Kidney (tissue), 14 donors: ENCODE results near the gene ARF6. TPM values are rescaled to one million over a fixed set of nuclear protein-coding genes. Genes with fewer than 3 reads are reported as not detected.
"Not testable (repeated sequence)": the region's sequence is repeated elsewhere in the genome, so short reads cannot be mapped to it uniquely, and the experiment has no call there.

ENCODE experiments used
- DNase-seq, 5 donors: peaks; one replicate each; pipeline ENCODE4 v3.0.0-alpha.2; 2013 to 2020
- FAIRE-seq: peaks from 2 replicates; lab custom pipeline; 2012; peaks lifted over from hg19 to GRCh38; lab: Jason Lieb, UNC
- H3K27ac ChIP-seq, 2 donors: one replicate each; pipeline ENCODE4 v1.7.0; 2013; ENCODE audit warnings: low read depth in 2 of 2, low read length in 2 of 2, inconsistent platforms in 1 of 2
- H3K27me3 ChIP-seq: one replicate; pipeline ENCODE4 v1.7.1; 2013; ENCODE audit warnings: low read length, inconsistent platforms; ENCODE audit not compliant: control insufficient read depth, insufficient read depth
- H3K36me3 ChIP-seq, 3 donors: one replicate each; pipeline versions ENCODE4 v1.7.0 to v1.7.1; 2013; ENCODE audit warnings: low read length in 3 of 3, control low read depth in 1 of 3, inconsistent platforms in 1 of 3; ENCODE audit not compliant: insufficient read depth in 3 of 3, control insufficient read depth in 2 of 3
- H3K4me1 ChIP-seq, 3 donors: one replicate each; pipeline versions ENCODE4 v1.7.0 to v1.7.1; 2013; ENCODE audit warnings: low read length in 3 of 3, inconsistent platforms in 1 of 3, low read depth in 1 of 3; ENCODE audit not compliant: control insufficient read depth in 2 of 3, insufficient read depth in 2 of 3
- H3K4me3 ChIP-seq, 3 donors: one replicate each; pipeline versions ENCODE4 v1.7.0 to v1.8.1; 2013; ENCODE audit warnings: low read length in 3 of 3, control low read depth in 1 of 3, inconsistent platforms in 1 of 3
- H3K9ac ChIP-seq, 3 donors: one replicate each; pipeline versions ENCODE4 v1.7.0 to v1.7.1; 2013; ENCODE audit warnings: low read length in 3 of 3, control low read depth in 1 of 3, inconsistent platforms in 1 of 3
- H3K9me3 ChIP-seq, 3 donors: one replicate each; pipeline versions ENCODE4 v1.7.0 to v1.7.1; 2013; ENCODE audit warnings: low read length in 3 of 3, control low read depth in 1 of 3, inconsistent platforms in 1 of 3; ENCODE audit not compliant: control insufficient read depth in 2 of 3, insufficient read depth in 1 of 3
- intact Hi-C: fragments of 100-400 bp; cut with DNase I; formaldehyde crosslinking; loops from one replicate; pipeline ENCODE4 v1.11.1; 2022
- polyA plus RNA-seq: library from polyadenylated mRNA; stranded (reverse); fragments of 350-450 nt; fragmentation: Illumina TruSeq; extraction: RNeasy Lipid Tissue Mini Kit (QIAGEN cat#74804); gene quantifications from one replicate; pipeline ENCODE4 v1.2.3, GENCODE V29; 2014; ENCODE audit warnings: low read depth, low replicate concordance; ENCODE audit not compliant: insufficient read depth
- total RNA-seq: library from RNA; stranded (reverse); fragmentation: NEBNext Ultra II Directional; extraction: Animal tissue kit (Norgen Biotek cat#: 25700); gene quantifications from one replicate; pipeline ENCODE4 v1.2.1, GENCODE V29; 2021
- TF ChIP-seq, protein P1 (sequence below): IDR thresholded peaks from 3 replicates; pipeline ENCODE4 v1.5.1; 2012; ENCODE audit warnings: mild to moderate bottlenecking, moderate library complexity, borderline replicate concordance; ENCODE audit not compliant: insufficient read depth; ENCODE audit errors: extremely low read depth
- donor health status: control.
- donor health status: control.
- donor health status: control.
- donor health status: control.
- donor health status: control.
- donor health status: DM: yes; HTN: yes; CAD: no.
- donor health status: Normal renal cell carcinoma (clear cell type).

ARF6 gene
- total and polyA plus RNA-seq, 2 donors from 2014 or later = 38.9 to 87.1 TPM

DNA sequence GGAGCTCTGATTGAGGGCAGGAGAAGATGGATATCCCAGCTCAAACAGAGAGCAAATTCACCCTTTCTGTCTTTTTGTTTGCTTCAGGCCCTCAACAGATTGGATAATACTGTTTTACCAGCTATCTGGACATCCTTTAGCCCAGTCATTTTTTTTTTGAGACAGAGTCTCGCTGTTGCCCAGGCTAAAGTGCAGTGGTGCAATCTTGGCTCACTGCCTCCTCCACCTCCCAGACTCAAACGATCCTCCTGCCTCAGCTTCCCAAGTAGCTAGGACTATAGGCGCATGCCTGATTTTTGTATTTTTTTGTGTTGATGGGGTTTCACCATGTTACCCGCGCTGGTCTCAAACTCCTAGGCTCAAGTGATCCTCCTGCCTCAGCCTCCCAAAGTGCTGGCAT, 40.8 kb downstream of the ARF6 start:
- Histone ChIP-seq H3K27me3 (no peaks in the 10 kb centered on the region), H3K4me3 (no peak overlapping the region), H3K9ac (no peak overlapping the region), H3K9me3 (peaks cover 0 to 9% (median 0%) of the 10 kb centered on the region in 3 donors), H3K4me1 (no peaks in the 10 kb centered on the region), H3K36me3 (no peaks in the 10 kb centered on the region), H3K27ac (no peak overlapping the region)
- TF ChIP-seq, protein P1, sequence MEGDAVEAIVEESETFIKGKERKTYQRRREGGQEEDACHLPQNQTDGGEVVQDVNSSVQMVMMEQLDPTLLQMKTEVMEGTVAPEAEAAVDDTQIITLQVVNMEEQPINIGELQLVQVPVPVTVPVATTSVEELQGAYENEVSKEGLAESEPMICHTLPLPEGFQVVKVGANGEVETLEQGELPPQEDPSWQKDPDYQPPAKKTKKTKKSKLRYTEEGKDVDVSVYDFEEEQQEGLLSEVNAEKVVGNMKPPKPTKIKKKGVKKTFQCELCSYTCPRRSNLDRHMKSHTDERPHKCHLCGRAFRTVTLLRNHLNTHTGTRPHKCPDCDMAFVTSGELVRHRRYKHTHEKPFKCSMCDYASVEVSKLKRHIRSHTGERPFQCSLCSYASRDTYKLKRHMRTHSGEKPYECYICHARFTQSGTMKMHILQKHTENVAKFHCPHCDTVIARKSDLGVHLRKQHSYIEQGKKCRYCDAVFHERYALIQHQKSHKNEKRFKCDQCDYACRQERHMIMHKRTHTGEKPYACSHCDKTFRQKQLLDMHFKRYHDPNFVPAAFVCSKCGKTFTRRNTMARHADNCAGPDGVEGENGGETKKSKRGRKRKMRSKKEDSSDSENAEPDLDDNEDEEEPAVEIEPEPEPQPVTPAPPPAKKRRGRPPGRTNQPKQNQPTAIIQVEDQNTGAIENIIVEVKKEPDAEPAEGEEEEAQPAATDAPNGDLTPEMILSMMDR = no peak
- DNase-seq (no peak), FAIRE-seq (no peak)
- intact Hi-C loops = no loop called here

DNA sequence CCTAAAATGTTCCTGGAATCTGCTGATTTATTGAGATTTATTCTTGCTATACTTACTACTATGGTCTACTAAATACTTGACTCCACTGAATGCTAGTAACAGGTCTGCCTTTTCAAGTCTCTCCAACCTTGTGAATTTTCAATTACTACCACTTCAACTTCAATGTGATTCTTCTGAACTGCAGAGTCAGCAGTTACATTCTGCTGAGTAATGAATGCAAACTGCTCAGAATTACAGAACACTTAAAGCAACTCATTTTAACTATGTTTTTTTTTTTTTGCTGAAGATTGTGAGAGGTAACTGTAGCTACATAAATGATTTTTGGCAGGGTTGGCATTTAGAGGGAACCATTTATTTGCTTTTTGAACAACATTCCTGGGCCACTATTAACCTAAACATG, 41.8 kb downstream of the ARF6 start:
- TF ChIP-seq, protein P1 = no peak
- H3K4me1 ChIP-seq = peaks cover 0 to 2% (median under 1%) of the 10 kb centered on the region in 3 donors
- DNase-seq (peak in 1 of 5 donors; percentile 66), FAIRE-seq (peak; percentile 3)
- H3K4me3 ChIP-seq = no peak overlapping the region
- H3K27ac ChIP-seq = no peak overlapping the region
- H3K36me3 ChIP-seq = no peaks in the 10 kb centered on the region
- intact Hi-C loops = no loop called here
- H3K27me3 ChIP-seq = no peaks in the 10 kb centered on the region
- peaks cover 0 to 9% (median 0%) of the 10 kb centered on the region in 3 donors for H3K9me3 ChIP-seq
- H3K9ac ChIP-seq = no peak overlapping the region

DNA sequence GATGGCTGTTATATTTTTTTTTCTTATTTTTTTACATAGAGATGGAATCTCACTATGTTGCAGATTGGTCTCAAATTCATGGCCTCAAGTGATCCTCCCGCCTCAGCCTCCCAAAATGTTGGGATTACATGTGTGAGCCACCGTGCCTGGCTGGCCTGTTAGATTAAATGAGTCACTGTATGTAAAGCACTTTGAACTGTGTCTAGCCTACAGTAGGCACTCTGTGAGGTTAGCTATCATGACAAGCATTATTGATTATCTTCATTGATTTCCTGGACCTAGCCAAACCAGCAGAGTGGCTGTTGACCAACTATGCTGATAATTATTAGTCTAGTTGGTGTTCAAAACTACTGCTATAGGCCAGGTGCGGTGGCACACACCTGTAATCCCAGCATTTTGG, 42.6 kb downstream of the ARF6 start:
- Histone ChIP-seq H3K4me3 (no peak overlapping the region), H3K9me3 (peaks cover 0 to 9% (median 0%) of the 10 kb centered on the region in 3 donors), H3K4me1 (peaks cover 4 to 11% (median 5%) of the 10 kb centered on the region in 3 donors), H3K9ac (no peak overlapping the region), H3K36me3 (no peaks in the 10 kb centered on the region), H3K27ac (no peak overlapping the region), H3K27me3 (no peaks in the 10 kb centered on the region)
- intact Hi-C loops = no loop called here
- FAIRE-seq (no peak), DNase-seq (no peak)
- TF ChIP-seq, protein P1 = no peak

DNA sequence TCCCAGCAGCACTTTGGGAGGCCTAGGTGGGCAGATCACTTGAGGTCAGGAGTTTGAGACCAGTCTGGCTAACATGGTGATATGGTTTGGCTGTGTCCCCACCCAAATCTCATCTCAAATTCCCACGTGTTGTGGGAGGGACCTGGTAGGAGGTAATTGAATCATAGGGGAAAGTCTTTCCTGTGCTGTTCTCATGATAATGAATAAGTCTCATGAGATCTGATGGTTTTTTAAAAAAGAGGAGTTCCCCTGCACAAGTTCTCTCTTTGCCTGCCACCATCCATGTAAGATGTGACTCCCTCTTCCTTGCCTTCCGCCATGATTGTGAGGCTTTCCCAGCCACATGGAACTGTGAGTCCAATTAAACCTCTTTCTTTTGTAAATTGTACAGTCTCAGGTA, 43.4 kb downstream of the ARF6 start:
- peaks cover 4 to 16% (median 5%) of the 10 kb centered on the region in 3 donors for H3K4me1 ChIP-seq
- FAIRE-seq, H3K9me3 ChIP-seq, DNase-seq, H3K9ac ChIP-seq, H3K4me3 ChIP-seq, intact Hi-C loops, H3K27me3 ChIP-seq, H3K27ac ChIP-seq, H3K36me3 ChIP-seq: not testable (repeated sequence)

DNA sequence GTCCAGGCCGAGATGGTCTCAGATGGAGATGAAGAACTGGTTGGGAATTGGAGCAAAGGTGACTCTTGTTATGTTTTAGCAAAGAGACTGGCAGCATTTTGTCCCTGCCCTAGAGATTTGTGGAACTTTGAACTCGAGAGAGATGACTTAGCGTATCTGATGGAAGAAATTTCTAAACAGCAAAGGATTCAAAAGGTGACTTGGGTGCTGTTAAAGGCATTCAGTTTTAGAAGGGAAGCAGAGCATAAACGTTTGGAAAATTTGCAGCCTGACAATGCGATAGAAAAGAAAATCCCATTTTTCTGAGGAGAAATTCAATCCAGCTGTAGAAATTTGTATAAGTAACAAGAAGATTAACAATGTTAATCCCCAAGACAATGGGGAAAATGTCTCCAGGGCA, 44.0 kb downstream of the ARF6 start:
- intact Hi-C loops, H3K4me3 ChIP-seq, DNase-seq: not testable (repeated sequence)

DNA sequence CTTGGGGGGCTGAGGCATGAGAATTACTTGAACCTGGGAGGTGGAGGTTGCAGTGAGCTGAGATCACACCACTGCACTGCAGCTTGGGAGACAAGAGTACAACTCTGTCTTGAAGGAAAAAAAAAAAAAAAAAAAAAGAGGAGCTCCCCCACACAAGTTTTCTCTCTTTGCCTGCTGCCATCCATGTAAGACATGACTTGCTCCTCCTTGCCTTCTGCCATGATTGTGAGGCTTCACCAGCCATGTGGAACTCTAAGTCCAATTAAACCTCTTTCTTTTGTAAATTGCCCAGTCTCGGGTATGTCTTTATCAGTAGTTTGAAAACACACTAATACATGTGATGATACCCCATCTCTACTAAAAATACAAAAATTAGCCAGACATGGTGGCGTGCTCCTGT, 46.3 kb downstream of the ARF6 start:
- intact Hi-C loops, H3K9ac ChIP-seq, DNase-seq, FAIRE-seq, H3K36me3 ChIP-seq, H3K4me3 ChIP-seq, H3K9me3 ChIP-seq, H3K27me3 ChIP-seq: not testable (repeated sequence)
- Histone ChIP-seq H3K27ac (peak overlapping the region; percentile 34 to 63), H3K4me1 (peaks cover 4 to 18% (median 5%) of the 10 kb centered on the region in 3 donors)

More for the DNA sequence above, 44.0 kb downstream of the ARF6 start:
- H3K36me3 ChIP-seq, H3K9ac ChIP-seq, H3K9me3 ChIP-seq, FAIRE-seq, H3K27ac ChIP-seq, H3K27me3 ChIP-seq: not testable (repeated sequence)
- peaks cover 4 to 18% (median 5%) of the 10 kb centered on the region in 3 donors for H3K4me1 ChIP-seq
